Measurements from ENCODE around the gene SCNN1G.
"Not testable (repeated sequence)": the region's sequence is repeated elsewhere in the genome, so short reads cannot be mapped to it uniquely, and the experiment has no call there.

The SCNN1G gene

DNA sequence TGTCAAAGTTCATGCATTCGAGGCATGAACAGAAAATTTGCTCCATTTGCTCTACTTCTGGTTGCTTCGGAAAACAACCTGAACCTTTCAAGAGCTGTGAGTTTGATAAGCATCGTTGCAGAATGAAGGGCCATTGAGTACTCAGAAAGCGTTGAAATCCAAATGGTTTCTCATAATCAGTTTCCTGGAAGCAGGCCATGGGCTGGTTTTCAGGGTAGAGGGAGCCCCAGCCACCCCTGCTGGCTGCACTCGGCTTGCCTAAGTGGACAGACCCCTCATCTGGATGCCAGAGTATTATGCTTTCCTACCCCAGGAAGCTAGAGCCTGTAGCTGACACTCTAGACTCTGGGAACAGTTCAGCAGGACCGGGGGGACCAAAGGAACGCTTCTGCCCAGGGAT, 24.4 kb downstream of the SCNN1G start:
- no peak for DNase-seq

DNA sequence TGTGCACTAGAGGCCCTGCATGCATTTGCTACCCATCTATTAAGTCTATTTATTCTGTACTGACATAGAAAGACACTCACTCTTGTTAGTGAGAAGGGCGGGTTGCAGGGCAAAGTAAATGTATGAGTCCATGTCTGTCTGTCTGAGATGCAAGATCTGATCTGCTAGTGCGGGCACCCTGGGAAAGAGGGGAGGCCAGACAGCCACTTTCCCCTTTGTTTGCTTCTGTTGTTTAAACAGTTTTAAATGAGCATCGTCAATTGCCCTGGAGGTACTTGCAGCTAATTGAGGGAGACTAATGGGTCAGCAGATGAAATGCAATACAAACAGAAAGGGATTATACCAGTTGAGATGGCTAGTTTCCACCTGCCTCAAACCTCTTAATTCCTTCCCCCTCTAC, 24.9 kb downstream of the SCNN1G start:
- DNase-seq: no peak

DNA sequence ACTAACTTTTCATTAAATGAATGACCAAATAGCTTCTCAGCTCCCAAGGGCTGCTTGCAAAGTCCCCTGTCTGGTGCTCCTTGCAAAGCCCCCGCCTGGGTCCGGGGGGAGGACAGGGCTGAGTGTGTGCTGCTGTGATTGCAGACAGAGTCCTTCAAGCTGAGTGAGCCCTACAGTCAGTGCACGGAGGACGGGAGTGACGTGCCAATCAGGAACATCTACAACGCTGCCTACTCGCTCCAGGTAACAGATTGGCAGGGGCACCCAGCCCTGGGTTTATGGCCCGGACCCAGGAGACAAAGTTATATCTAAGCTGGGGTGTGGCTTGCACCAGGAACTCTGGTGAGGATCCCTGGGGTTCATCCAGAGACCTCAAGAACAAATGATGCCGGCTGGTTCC, 27.1 kb downstream of the SCNN1G start:
- DNase-seq: no peak

DNA sequence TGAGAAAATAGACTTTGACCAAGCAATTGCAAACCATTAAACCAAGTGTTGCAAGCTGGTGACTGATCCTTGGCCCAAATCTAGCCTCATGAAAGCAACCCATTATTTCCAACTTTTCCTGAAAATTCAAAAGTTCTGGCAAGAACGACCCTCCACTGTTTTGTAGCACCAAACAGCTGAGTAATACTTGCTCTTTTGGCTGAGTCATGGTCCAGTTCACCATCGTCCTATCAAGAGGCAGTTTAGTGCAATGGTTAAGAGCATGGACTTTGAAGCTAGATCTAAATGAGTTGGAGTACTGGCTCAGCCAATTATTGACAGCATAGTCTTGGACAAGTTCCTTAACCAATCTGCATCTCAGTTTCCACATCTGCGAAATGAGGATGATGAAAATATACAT, 31.3 kb downstream of the SCNN1G start:
- DNase-seq: no peak

DNA sequence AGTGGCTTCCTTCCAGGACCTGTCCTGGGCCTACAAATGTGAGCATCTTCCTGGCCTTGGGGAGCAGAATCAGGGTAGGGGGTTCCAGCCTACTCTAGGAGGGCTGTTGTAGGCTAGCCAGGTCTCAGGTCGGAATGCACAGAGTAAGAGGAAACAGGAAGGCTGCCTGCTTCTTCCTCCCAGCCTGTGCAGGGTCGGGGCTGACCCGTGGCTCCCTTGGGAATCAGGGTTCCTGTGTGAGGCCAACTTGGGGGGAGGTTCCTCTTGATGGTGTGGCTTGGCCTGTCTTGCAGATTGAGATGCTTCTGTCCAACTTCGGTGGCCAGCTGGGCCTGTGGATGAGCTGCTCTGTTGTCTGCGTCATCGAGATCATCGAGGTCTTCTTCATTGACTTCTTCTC, 32.3 kb downstream of the SCNN1G start:
- no peak for DNase-seq

DNA sequence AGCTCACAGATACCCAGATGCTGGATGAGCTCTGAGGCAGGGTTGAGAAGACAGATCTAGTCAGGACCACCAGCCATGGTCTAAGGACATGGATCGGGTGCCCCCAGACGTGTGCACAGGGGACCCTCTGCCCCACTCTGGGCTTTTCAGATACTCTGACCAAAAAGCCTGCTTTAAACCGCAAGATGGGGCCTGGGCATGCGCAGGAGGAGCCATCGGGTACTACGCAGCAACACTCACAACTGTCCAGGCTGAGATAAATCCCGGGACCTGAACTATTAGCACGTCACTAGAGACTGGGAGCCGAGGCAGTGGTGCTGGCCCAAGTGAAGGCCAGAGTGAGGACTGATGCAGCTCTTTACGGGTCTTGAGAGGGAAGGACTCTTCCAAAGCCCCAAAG, 32.9 kb downstream of the SCNN1G start:
- DNase-seq: no peak

DNA sequence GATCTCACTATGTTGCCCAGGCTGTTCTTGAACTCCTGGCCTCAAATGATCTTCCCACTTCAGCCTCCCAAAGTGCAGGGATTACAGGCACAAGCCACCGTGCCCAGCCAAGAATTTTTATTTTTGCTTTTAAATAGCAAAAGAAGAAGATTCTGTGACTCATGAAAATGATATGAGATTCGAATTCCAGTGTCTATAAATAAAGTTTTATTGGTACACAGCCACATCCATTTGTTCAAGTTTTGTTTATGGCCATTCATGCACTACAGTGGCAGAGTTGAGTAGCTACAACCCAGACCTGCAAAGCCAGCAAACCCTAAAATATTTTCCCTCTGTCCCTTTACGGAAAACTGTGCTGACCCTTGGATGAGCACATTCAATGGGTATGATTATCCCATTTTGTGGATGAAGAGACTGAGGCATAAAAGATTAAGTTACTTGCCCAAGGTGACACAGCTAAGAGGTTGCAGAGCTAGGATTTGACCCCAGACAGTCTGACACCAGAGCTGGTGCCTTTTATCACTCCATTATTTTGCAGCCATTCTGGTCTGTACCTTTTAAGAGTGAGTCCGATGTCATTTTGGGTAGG, 34.2 kb downstream of the SCNN1G start:
- DNase-seq: no peak

DNA sequence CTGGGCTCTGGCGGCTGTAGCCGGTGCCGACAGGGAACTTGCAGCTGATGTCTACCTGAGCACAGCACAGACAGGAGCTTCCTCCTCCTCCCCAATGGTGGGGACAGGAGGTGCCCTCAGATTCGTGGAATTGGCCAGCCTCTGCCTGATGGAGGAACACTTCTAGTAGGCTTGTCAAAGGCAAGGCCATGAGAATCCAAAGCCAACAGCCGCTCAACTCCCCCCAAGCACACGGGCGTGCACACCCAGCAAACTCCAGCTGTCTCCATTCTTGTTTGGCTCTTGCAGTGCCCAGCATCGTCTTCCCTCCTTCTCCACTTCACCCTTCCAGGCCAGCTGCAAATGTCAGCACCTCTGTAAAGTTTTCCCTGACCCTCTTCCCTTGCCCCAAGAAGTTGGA, 35.1 kb downstream of the SCNN1G start:
- DNase-seq: no peak

DNA sequence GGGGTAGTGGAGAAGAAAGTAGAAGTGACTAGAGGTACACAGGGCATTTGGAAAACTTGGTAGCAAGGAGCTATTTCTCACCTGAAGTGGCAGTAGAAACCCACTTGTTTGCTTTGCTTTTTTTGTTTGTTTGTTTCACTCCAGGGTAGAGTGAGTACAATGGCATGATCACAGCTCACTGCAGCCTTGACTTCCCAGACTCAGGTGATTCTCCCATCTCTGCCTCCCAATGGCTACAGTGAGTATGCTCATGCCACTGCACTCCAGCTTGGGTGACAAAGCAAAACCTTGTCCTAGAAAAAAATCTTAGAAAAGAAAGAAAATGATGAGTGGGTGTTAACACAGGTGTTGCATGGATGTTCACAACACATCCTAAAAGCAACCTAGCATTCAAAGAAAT, 40.4 kb downstream of the SCNN1G start:
- no peak for DNase-seq

DNA sequence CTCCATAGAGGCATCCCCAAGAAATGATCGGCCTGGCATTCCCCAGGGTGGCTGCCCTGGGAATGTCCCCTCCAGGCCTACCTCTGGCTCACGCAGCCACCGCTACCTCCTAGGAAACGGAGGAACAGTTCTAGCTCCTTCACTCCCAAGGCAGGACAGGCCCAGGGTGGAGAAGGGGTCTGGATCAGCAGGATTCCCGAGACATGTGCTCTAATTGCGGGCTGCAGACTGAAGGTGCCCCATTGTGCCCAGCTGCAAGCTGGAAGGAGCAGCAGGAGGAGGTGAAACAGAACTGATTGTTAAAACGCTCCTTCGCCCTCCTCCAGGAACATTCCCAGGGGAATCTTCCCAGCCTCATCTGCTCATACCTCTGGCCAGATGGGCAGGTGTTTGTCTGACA, 40.8 kb downstream of the SCNN1G start:
- no peak for DNase-seq

DNA sequence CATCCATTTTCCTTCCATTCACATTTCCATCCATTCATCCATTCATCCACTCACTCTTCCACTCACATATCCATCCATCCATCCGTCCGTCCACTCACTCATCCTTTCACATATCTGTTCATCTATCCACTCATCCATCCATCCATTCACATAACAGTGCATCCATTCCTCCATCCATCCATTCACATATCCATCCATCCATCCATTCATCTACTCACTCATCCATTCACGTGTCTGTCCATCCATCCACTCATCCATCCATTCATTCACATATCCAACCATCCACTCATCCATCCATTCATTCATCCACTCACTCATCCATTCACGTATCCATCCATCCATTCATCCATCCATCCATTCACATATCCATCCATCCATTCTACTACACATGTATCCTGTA, 42.6 kb downstream of the SCNN1G start:
- DNase-seq: no peak

DNA sequence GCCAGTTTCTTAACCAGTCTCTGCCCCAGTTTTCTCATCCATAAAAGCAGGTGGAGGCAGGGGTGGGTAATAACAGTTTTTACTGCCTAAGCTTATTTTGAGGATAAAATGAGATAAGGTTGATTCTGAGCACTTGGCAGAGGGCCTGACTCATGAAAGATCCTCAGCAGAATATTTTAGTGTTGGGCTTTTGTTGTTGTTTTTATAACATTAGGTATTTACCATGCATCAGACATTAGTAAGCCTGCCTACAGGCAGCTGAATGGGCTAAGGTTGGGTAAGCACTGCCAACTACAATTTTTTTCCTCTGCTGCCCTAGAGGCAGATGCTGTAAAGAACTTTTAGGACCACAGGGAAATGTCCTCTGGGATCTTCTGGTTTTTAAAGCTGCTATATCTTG, 43.1 kb downstream of the SCNN1G start:
- no peak for DNase-seq

DNA sequence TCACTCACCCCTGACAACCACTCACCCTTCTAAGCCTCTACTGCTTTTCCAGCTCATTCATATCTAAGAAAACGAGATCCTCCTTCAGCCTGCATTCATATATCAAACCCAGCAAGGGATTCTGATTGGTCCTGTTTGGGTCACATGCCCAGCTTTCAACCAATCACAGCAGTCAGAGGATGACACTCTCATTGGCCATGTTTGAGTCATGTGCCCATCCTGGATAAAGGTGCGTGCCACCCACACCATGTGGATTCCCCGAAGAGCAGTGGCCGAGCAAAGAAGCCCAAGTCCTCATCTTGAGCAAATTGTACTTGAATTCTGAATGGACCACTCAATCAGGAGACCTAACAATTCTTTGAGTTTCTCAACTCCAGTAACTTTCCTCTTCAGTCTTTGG, 45.0 kb downstream of the SCNN1G start:
- no peak for DNase-seq

DNA sequence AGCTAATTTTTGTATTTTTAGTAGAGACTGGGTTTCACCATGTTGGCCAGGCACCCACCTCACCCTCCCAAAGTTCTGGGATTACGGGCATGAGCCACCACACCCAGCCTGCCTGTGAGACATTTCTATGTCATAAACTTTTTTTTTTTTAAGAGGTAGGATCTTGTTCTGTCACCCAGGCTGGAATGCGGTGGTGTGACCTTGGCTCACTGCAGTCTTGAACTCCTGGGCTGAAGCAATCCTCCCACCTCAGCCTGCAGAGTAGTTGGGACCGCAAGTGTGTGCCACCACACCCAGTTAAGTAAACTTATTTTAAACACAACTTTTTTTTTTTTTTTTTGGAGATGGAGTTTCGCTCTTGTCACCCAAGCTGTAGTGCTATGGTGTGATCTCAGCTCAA, 47.2 kb downstream of the SCNN1G start:
- DNase-seq: no peak

DNA sequence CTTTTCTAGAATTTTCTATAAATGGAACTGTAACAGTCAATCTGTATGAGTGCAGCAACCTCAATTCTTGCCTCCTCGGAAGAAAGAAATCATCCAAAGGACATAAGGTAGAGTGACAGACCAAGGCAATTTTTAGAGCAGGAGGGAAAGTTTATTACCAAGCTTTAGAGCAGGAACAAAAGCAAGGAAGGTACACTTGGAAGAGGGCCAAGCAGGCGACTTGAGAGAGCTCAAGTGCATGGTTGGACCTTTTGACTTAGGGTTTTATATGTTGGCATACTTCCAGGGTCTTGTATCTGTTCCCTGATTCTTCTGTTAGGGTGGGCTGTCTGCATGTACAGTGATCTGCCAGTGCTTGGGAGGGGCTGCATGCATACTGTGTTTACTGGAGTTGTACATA, 50.3 kb downstream of the SCNN1G start:
- DNase-seq: no peak

DNA sequence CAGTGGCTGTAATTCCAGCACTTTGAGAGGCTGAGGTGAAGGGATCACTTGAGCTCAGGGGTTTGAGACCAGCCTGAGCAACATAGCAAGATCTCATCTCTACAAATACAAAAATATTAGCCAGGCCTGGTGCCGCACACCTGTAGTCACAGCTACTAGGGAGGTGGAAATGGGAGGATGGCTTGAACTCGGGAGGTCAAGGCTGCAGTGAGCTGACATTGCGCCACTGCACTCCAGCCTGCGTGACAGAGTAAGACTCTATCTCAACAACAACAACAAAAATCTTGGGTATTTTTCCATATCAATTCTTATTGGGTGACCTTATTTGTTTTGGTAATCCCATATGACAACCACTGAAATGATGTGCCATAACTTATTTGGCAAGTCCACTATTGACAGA, 52.6 kb downstream of the SCNN1G start:
- DNase-seq: no peak

DNA sequence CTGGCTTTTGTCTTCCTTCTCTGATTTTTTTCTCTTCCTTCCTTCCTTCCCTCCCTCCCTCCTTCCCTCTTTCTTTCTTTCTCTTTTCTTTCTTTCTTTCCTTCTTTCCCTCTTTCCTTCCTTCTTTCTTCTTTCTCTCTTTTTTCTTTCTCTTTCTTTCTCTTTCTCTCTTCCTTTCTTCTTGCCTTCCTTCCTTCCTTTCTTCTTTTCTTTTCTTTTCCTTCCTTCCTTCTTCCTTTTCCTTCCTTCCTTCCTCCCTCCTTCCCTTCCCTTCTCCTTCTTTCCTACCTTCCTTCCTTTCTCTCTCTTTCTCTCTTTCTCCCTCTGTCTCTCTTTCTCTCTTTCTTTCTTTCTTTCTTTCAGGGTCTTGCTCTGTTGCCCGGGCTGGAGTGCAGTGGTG, 54.4 kb downstream of the SCNN1G start:
- DNase-seq: no peak

DNA sequence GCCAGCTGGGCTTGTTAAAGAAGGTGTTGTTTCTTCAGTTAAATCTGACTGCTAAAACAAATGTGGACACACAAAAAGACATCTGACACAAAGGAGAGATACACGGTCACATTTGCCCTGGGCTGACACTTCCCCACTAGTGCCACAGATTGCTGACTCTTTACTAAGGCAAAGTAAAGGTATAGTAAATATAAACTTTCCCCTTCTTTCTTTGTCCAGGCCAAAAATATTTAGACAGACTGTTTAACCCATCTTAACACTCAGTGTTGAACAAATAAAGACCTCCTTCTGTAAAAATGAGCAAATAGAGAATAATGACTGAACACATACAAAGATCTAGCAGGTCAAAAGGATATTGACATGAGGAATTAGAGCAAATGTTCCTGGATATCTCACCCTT, 58.4 kb downstream of the SCNN1G start:
- DNase-seq: no peak

DNA sequence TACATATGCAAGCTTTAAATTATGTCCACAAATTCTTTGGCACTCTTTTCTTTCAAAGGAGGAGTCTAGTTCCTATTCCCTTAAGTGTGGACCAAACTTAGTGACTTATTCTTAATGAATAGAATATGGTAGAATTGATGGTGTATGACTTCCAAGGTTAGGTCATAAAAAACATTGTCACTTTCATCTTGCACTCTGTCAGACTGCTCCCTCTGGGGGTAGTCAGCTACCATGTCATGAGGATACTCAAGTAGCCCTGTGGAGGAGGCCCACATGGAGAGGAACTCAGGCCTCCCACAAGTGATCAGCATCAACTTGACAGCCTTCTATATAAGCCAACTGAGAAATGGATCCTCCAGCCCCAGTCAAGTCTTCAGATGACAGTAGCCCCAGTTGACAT, 61.6 kb downstream of the SCNN1G start:
- DNase-seq: no peak

DNA sequence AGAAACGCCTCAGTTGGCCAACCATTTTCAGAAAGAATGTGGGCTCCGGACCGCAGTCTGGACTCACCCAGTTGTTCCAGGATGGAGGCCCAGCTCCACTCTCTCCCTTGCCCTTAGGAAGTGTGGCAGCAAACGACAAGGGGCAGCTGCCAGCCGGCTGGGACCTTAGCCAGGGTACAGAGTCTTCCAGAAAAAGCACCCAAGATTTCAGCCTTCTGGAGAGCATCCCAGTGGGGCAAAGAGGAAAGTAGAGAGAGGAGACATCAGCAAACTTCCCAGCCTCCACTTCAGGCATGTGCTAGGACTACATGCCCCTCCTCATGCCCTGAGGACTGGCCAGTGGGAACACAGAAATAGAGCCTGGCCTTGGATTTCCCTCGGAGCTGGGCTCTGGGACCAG, 62.7 kb downstream of the SCNN1G start:
- DNase-seq: no peak

DNA sequence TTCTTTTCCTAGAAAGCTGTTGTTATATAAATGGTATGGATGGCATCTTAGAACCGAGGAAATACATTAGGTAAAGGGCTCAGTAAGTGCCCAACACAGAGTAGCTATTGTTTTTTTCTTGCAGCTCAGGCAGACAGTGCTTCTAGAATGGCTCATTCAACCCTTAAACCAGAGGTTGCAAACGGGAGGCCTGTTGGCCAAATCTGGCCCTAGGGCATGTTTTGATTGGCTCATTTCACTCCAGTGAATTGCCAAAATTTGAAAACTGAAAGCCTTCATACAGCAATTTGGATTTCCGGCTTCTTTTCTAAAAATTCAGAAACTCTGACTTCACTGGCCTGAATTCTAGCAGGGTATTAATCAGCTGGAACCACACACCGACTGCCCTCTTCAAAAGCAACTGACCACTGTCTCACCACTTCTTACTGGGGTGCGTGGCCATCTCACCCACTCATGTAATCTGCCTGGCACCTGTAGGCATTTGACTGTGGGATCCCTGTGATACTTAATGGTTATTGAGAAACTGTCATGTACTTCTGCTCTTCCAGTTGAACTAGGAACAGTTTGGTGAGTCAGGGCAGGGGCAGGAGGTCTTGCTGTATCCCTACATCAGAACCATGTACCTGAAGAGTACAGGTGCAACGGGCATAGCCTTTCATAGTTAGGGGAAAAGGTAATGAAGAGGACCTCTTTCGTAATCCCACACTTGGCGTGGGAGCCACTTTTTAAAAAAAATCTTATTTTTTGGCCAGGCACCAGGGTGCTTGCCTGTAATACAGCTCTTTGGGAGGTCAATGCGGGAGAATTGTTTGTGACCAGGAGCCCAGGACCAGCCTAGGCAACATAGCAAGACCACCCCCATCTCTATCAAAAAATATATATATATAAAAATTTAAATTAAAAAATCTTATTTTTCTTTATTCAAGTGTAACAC, 66.0 kb downstream of the SCNN1G start:
- no peak for DNase-seq

DNA sequence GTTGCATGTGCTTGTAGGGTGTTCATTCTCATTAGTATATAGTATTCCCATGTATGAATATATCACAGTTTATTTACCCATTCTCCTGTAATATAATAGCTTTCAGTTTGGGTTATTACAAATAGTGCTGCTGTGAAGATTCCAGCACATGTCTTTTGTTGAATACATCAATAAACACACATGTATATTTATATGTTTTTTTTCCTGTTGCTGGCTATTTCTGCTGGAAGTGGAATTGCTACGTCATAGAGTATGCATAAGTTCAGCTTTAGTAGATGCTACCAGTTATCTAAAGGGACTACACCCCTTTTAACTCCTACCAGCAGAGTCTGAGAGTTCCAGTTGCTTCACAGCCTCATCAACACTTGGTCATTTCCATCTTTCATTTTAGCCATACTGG, 67.3 kb downstream of the SCNN1G start:
- DNase-seq: no peak

DNA sequence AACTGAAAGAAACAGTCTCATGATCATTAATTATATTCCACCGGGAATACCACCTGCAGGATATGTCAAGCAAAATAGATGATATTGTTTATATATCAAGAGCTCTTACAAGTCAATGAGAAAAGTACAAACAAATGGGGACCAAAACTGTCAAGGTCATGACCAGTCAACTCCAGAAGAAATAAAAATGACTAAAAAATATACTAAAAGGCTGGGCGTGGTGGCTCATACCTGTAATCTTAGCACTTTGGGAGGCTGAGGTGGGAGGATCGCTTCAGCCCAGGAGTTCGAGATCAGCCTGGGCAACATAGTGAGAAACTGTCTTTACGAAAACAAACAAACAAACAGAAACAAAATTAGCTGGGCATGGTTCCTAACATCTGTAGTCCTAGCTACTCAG, 69.8 kb downstream of the SCNN1G start:
- DNase-seq: no peak

DNA sequence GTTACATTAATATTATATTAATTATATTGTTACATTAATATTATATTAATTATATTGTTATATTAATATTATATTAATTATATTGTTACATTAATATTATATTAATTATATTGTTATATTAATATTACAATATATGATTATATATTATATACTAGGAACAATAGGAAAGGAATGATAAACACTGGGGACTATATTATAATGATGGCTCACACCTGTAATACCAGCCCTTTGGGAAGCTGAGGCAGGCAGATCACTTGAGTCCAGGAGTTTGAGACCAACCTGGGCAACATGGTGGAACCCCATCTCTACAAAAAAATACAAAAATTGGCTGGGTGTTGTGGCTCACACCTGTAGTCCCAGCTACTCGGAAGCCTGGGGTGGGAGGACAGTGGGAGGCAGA, 71.1 kb downstream of the SCNN1G start:
- DNase-seq: not testable (repeated sequence)

DNA sequence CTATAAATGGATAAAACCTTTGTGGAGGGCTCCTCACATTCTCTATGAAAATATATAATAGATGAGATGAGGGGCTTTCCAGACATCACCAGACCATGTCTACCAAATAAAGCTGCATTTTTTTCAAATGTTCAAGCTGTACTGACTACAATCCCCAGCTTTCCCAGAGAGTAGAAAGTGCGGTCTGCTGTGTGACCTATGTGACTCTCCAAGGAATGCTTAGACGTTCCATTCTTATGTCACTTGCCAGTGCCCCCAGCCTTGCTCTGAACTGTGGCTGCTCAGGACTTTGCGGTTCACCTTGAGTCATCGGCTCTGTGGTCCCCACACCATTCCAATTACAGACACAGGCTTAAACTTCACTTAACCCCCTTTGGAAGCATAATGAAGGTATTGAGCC, 71.8 kb downstream of the SCNN1G start:
- no peak for DNase-seq
